Measurements from ENCODE around the gene AADAC.

AADAC gene

GRCh38 chr3:151814588-151814987, 672 bp downstream of the AADAC start:
- Histone ChIP-seq H3K27me3 (ENCODE audit: insufficient read depth, insufficient read length) (no peaks in the 10 kb centered on the region), H3K4me1 (ENCODE audit: insufficient read depth, insufficient read length) (no peaks in the 10 kb centered on the region), H3K36me3 (ENCODE audit: insufficient read depth, insufficient read length, low read length) (no peaks in the 10 kb centered on the region), H3K4me3 (ENCODE audit: insufficient read length, low read depth) (no peak overlapping the region), H3K9ac (ENCODE audit: insufficient read length, low read depth) (no peak overlapping the region), H3K9me3 (ENCODE audit: insufficient read depth, low read length) (no peaks in the 10 kb centered on the region)
- TF ChIP-seq ZNF274 (IDR thresholded peaks at IDR 0.05; ENCODE audit: low read depth, low read length) = no peak
- TF ChIP-seq SUZ12 (IDR thresholded peaks at IDR 0.05; ENCODE audit: extremely low read depth, insufficient read depth, insufficient read length) = no peak
- TF ChIP-seq YY1 (IDR thresholded peaks at IDR 0.05; ENCODE audit: insufficient read depth, insufficient read length) = no peak
- DNase-seq (ENCODE audit: low read depth, low spot score) = no peak

- Histone ChIP-seq H3K9me3 (ENCODE audit: insufficient read depth, low read length) (no peaks in the 10 kb centered on the region), H3K9ac (ENCODE audit: insufficient read length, low read depth) (no peak overlapping the region), H3K27me3 (ENCODE audit: insufficient read depth, insufficient read length) (no peaks in the 10 kb centered on the region), H3K36me3 (ENCODE audit: insufficient read depth, insufficient read length, low read length) (no peaks in the 10 kb centered on the region), H3K4me1 (ENCODE audit: insufficient read depth, insufficient read length) (no peaks in the 10 kb centered on the region), H3K4me3 (ENCODE audit: insufficient read length, low read depth) (no peak overlapping the region)
- TF ChIP-seq SUZ12 (IDR thresholded peaks at IDR 0.05; ENCODE audit: extremely low read depth, insufficient read depth, insufficient read length) = no peak
- no peak for TF ChIP-seq ZNF274 (IDR thresholded peaks at IDR 0.05; ENCODE audit: low read depth, low read length)
- TF ChIP-seq YY1 (IDR thresholded peaks at IDR 0.05; ENCODE audit: insufficient read depth, insufficient read length) = no peak
- no peak for DNase-seq (ENCODE audit: low read depth, low spot score)
Observed at GRCh38 chr3:151816091-151816604, 2.2 kb downstream of the AADAC start.

GRCh38 chr3:151817473-151817872, 3.6 kb downstream of the AADAC start:
- no peak overlapping the region for H3K4me3 ChIP-seq (ENCODE audit: insufficient read length, low read depth)
- TF ChIP-seq ZNF274 (IDR thresholded peaks at IDR 0.05; ENCODE audit: low read depth, low read length) (no peak), YY1 (IDR thresholded peaks at IDR 0.05; ENCODE audit: insufficient read depth, insufficient read length) (no peak), SUZ12 (IDR thresholded peaks at IDR 0.05; ENCODE audit: extremely low read depth, insufficient read depth, insufficient read length) (no peak)
- no peaks in the 10 kb centered on the region for H3K36me3 ChIP-seq (ENCODE audit: insufficient read depth, insufficient read length, low read length)
- H3K9ac ChIP-seq (ENCODE audit: insufficient read length, low read depth) = no peak overlapping the region
- no peaks in the 10 kb centered on the region for H3K9me3 ChIP-seq (ENCODE audit: insufficient read depth, low read length)
- no peak for DNase-seq (ENCODE audit: low read depth, low spot score)
- H3K4me1 ChIP-seq (ENCODE audit: insufficient read depth, insufficient read length) = no peaks in the 10 kb centered on the region
- no peaks in the 10 kb centered on the region for H3K27me3 ChIP-seq (ENCODE audit: insufficient read depth, insufficient read length)

GRCh38 chr3:151818361-151818760, 4.4 kb downstream of the AADAC start:
- TF ChIP-seq YY1 (IDR thresholded peaks at IDR 0.05; ENCODE audit: insufficient read depth, insufficient read length) (no peak), SUZ12 (IDR thresholded peaks at IDR 0.05; ENCODE audit: extremely low read depth, insufficient read depth, insufficient read length) (no peak), ZNF274 (IDR thresholded peaks at IDR 0.05; ENCODE audit: low read depth, low read length) (no peak)
- Histone ChIP-seq H3K9me3 (ENCODE audit: insufficient read depth, low read length) (no peaks in the 10 kb centered on the region), H3K36me3 (ENCODE audit: insufficient read depth, insufficient read length, low read length) (no peaks in the 10 kb centered on the region), H3K27me3 (ENCODE audit: insufficient read depth, insufficient read length) (no peaks in the 10 kb centered on the region), H3K9ac (ENCODE audit: insufficient read length, low read depth) (no peak overlapping the region), H3K4me3 (ENCODE audit: insufficient read length, low read depth) (no peak overlapping the region), H3K4me1 (ENCODE audit: insufficient read depth, insufficient read length) (no peaks in the 10 kb centered on the region)
- no peak for DNase-seq (ENCODE audit: low read depth, low spot score)

GRCh38 chr3:151819910-151820309, 6.0 kb downstream of the AADAC start:
- Histone ChIP-seq H3K27me3 (ENCODE audit: insufficient read depth, insufficient read length) (no peaks in the 10 kb centered on the region), H3K4me1 (ENCODE audit: insufficient read depth, insufficient read length) (no peaks in the 10 kb centered on the region), H3K36me3 (ENCODE audit: insufficient read depth, insufficient read length, low read length) (no peaks in the 10 kb centered on the region), H3K4me3 (ENCODE audit: insufficient read length, low read depth) (no peak overlapping the region), H3K9ac (ENCODE audit: insufficient read length, low read depth) (no peak overlapping the region), H3K9me3 (ENCODE audit: insufficient read depth, low read length) (no peaks in the 10 kb centered on the region)
- DNase-seq (ENCODE audit: low read depth, low spot score) = no peak
- TF ChIP-seq YY1 (IDR thresholded peaks at IDR 0.05; ENCODE audit: insufficient read depth, insufficient read length) (no peak), SUZ12 (IDR thresholded peaks at IDR 0.05; ENCODE audit: extremely low read depth, insufficient read depth, insufficient read length) (no peak), ZNF274 (IDR thresholded peaks at IDR 0.05; ENCODE audit: low read depth, low read length) (no peak)

GRCh38 chr3:151827816-151828215, 13.9 kb downstream of the AADAC start:
- Histone ChIP-seq H3K4me3 (ENCODE audit: insufficient read length, low read depth) (no peak overlapping the region), H3K9ac (ENCODE audit: insufficient read length, low read depth) (no peak overlapping the region), H3K9me3 (ENCODE audit: insufficient read depth, low read length) (no peaks in the 10 kb centered on the region), H3K4me1 (ENCODE audit: insufficient read depth, insufficient read length) (no peaks in the 10 kb centered on the region), H3K27me3 (ENCODE audit: insufficient read depth, insufficient read length) (no peaks in the 10 kb centered on the region), H3K36me3 (ENCODE audit: insufficient read depth, insufficient read length, low read length) (no peaks in the 10 kb centered on the region)
- DNase-seq (ENCODE audit: low read depth, low spot score) = no peak
- TF ChIP-seq YY1 (IDR thresholded peaks at IDR 0.05; ENCODE audit: insufficient read depth, insufficient read length) (no peak), ZNF274 (IDR thresholded peaks at IDR 0.05; ENCODE audit: low read depth, low read length) (no peak), SUZ12 (IDR thresholded peaks at IDR 0.05; ENCODE audit: extremely low read depth, insufficient read depth, insufficient read length) (no peak)

- Histone ChIP-seq H3K36me3 (ENCODE audit: insufficient read depth, insufficient read length, low read length) (no peaks in the 10 kb centered on the region), H3K9ac (ENCODE audit: insufficient read length, low read depth) (no peak overlapping the region), H3K4me3 (ENCODE audit: insufficient read length, low read depth) (no peak overlapping the region), H3K9me3 (ENCODE audit: insufficient read depth, low read length) (no peaks in the 10 kb centered on the region), H3K27me3 (ENCODE audit: insufficient read depth, insufficient read length) (no peaks in the 10 kb centered on the region), H3K4me1 (ENCODE audit: insufficient read depth, insufficient read length) (no peaks in the 10 kb centered on the region)
- TF ChIP-seq YY1 (IDR thresholded peaks at IDR 0.05; ENCODE audit: insufficient read depth, insufficient read length) (no peak), SUZ12 (IDR thresholded peaks at IDR 0.05; ENCODE audit: extremely low read depth, insufficient read depth, insufficient read length) (no peak), ZNF274 (IDR thresholded peaks at IDR 0.05; ENCODE audit: low read depth, low read length) (no peak)
- DNase-seq (ENCODE audit: low read depth, low spot score) = no peak
Observed at GRCh38 chr3:151835751-151836525, 22.0 kb downstream of the AADAC start.

All from NT2/D1 (cell line).